ENCODE measurements around the gene CTIF.

DNA sequence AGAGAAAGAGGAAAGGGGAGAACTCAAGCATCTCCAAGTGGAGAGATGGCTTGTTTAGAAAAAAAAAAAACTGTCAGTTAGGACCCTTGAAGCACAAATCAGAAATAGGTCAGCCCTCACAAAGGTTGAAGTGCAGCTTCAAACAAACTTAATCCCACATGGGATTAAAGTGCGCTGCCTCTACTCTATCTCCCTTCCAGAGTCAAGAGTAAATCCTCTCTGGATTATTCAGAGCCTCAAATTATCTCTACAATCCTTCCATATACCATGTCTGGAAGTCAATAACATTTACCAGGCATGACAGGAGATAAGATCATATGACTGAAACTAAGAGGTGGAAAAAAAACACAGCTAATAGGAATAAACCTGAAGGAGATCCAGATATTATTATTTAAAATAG, 342.1 kb downstream of the CTIF start:
- TF ChIP-seq, protein P1, sequence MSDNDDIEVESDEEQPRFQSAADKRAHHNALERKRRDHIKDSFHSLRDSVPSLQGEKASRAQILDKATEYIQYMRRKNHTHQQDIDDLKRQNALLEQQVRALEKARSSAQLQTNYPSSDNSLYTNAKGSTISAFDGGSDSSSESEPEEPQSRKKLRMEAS (IDR thresholded peaks at IDR 0.05), result no peak
- TF ChIP-seq EGR1 (IDR thresholded peaks at IDR 0.05) (no peak), EP300 (IDR thresholded peaks at IDR 0.05; ENCODE audit: borderline replicate concordance) (no peak), RAD21 (IDR thresholded peaks at IDR 0.05; ENCODE audit: low read depth) (no peak)
